SK-N-SH (cell line): ENCODE measurements around the gene DMGDH.

Source experiments
- POLR2AphosphoS5 ChIP-seq: IDR thresholded peaks from 2 replicates; pipeline ENCODE4 v1.6.1; 2012; ENCODE audit warnings: low read depth, low read length
- RAD21 ChIP-seq: IDR thresholded peaks from 2 replicates; pipeline ENCODE4 v1.6.1; 2012; ENCODE audit warnings: mild to moderate bottlenecking, low read length
- TF ChIP-seq, protein P1 (sequence below): fragments of 200-600 bp; sonication (generic); IDR thresholded peaks from 2 replicates; pipeline ENCODE4 v1.6.1; 2017; ENCODE audit warnings: antibody characterized with exemption, mild to moderate bottlenecking, moderate library complexity

DNA sequence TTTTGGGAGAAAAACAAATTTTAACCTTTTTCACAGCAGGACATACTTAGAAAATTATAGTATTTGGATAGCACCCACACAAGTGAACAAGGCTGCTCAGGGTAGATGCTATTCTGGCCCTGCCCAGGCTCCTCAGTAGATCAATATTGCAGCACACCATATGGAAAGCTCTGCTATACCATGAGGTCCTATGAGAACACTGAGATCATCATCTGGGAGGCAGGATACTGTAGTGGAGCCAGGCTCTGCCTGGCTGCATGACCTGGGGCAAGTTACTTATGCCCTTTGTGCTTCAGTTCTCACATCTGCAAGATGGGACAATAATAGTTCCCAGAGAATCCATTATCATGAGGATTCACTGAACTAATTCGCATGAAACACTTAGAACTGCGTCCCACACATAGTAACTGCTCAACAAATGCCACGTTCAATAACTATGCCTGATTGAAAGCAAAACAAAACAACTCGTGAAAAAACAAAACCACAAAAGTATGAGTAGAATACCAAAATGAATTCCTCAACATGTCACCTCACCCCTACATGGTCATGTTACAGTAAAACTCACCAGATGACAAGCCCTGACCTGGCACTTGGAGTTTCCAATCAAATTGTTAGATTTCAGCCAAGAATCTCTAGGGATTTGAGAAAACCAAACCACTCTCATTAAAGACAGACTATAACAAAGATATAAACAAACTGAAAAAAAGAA lies 116.2 kb downstream of the DMGDH start:
- TF ChIP-seq, protein P1, sequence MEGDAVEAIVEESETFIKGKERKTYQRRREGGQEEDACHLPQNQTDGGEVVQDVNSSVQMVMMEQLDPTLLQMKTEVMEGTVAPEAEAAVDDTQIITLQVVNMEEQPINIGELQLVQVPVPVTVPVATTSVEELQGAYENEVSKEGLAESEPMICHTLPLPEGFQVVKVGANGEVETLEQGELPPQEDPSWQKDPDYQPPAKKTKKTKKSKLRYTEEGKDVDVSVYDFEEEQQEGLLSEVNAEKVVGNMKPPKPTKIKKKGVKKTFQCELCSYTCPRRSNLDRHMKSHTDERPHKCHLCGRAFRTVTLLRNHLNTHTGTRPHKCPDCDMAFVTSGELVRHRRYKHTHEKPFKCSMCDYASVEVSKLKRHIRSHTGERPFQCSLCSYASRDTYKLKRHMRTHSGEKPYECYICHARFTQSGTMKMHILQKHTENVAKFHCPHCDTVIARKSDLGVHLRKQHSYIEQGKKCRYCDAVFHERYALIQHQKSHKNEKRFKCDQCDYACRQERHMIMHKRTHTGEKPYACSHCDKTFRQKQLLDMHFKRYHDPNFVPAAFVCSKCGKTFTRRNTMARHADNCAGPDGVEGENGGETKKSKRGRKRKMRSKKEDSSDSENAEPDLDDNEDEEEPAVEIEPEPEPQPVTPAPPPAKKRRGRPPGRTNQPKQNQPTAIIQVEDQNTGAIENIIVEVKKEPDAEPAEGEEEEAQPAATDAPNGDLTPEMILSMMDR: no peak
- no peak for TF ChIP-seq RAD21
- TF ChIP-seq POLR2AphosphoS5: no peak
